GM08714 (cell line): ENCODE data around the gene CELA3A.
"Not testable (repeated sequence)": the region's sequence is repeated elsewhere in the genome, so short reads cannot be mapped to it uniquely, and the experiment has no call there.

ENCODE experiments used
- H3K4me3 ChIP-seq: fragments of 200-500 bp; sonication (Bioruptor generic); 2 replicates; pipeline ENCODE4 v1.5.1; 2014; ENCODE audit warnings: mild to moderate bottlenecking, low read length, inconsistent platforms
- ZNF274 ChIP-seq: IDR thresholded peaks from 2 replicates; pipeline ENCODE4 v1.6.1; 2012; ENCODE audit warnings: mild to moderate bottlenecking, low read depth, low read length

The CELA3A gene

DNA sequence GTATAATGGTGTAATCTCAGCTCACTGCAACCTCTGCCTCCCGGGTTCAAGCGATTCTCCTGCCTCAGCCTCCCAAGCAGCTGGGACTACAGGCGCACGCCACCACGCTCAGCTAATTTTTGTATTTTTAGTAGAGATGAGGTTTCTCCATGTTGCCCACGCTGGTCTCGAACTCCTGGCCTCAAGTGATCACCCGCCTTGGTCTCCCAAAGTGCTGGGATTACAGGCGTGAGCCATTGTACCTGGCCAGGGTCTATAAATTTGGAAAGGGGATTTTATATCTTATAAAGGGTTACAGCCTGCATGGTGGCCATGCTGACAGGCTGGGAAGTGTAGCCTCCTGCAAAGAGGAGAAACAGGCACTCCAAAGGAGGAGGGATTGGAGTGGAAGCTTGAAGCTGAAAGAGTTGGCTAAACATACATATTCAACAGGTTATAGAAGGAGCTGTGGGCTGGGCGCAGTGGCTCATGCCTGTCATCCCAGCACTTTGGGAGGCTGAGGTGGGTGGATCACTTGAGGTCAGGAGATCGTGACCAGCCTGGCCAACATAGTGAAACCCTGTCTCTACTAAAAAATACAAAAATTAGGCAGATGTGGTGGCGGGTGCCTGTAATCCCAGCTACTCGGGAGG is 13.2 kb downstream of the CELA3A start:
- not testable (repeated sequence) for H3K4me3 ChIP-seq

DNA sequence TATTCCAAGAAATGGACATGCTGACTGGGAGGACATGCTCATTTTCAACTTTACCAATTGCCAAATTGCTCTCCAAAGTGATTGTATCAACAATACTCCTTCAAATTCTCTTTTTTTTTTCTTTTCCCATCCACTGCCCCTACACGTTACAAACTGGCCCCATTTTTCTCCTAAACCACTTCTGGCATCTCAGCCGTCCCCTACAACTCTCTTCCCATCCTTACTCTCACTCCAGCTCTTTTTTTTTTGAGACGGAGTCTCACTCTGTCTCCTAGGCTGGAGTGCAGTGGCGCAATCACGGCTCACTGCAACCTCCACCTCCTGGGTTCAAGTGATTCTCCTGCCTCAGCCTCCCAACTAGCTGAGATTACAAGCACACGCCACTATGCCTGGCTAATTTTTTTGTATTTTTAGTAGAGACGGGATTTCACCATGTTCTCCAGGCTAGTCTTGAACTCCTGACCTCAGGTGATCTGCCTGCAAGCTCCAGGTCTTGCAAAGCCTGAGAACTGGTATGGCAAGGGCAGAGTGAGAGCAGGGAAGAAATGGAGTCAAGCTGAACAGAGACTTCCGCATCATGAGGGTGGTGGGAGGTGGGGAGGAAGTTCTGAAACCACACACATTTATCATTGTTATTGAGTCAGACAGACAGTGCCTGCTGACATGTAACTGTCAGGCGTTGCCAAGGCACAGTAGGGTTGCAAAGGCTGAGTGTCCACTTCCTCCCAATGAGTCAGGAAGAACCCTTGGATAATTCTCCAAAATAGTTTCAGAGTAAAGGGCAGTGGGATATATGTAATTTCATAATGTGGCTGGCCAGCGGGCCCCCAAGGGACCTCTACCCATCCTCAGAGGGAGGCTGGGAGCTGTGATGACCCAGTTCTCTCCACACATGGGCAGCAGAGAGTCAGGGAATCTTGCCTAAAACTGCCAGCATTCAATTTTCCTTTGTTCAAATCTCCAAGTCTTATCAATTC is 17.4 kb downstream of the CELA3A start:
- TF ChIP-seq ZNF274, result no peak
- no peak overlapping the region for H3K4me3 ChIP-seq

- H3K4me3 ChIP-seq, result no peak overlapping the region
- no peak for TF ChIP-seq ZNF274
Measured at GRCh38 chr1:22021061-22021460, 19.6 kb downstream of the CELA3A start.

DNA sequence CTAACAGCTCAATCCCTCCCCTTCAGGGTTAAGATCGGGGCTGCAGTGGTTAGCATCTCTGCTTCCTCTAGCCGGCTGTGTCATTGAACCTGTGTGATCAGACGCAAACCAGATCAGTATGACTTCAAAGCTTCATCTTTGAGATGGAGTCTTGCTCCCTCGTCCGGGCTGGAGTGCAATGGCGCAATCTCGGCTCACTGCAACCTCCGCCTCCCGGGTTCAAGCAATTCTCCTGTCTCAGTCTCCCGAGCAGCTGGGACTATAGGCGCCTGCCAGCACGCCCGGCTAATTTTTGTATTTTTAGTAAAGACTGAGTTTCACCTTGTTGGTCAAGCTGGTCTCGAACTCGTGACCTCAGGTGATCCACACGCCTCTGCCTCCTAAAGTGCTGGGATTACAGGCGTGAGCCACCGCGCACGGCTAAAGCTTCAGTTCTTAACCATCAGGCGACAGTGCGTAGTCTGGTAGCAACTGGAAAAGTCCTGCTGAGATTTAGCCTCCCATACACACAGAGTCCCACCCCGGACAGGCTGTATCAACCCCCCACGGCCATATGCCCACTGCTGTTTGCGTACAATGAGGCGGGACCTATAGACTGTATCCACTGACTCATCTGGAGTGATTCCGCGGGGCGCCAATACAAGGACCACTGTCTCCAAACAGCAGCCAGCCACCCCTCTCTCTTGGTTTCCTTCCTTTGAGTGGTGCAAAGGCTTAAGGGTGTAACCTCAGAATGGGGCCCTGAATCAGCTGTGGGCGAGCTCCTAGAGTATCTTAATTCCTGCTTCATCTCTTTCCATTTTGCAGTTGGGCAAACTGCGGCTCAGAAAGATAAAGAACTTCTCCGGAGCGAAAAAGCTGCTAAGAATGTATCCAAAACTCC is 23.3 kb downstream of the CELA3A start:
- H3K4me3 ChIP-seq, result peak overlapping the region; percentile 95; the same call in 1 of the 2 replicates
- no peak for TF ChIP-seq ZNF274

DNA sequence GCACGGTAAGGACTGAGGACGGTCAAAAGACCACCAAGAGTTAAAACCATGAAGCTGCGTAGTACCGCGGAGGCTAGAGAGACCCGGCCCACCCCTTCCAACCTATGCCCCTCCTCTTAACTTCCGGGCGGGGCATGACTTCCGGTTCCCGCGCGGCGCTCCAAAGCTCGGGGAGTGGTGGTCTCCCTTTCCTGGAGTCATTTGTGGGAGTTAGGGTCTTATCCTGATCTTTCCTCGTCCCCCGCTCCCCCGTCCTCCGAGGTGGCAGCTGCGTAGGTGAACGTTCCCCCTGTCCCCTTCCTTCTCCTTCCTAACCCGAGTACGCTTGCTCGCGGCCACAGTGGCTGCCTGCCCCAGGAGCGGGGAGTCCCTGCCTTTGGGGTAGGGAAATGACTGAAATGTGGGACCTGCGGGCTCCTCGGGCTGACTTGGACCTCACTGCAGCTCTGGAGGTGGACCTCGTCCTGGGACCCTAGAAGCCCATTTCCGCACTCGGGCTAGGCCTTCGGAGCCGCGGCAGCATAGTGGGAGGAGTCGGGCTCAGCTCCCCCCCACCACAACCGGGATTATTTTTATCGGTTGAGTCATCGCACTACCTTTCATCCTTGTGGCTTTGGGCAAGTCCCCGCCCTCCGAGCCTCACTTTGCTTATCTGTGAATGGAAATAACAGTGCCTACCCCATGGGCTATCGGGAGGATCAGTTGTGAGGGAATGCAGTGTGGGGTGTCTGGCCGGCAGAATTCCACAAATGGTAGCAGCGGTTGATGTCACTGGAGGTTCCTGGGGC is 24.1 kb downstream of the CELA3A start:
- no peak for TF ChIP-seq ZNF274

GRCh38 chr1:22026924-22027289 is 25.4 kb downstream of the CELA3A start:
- peak overlapping the region; percentile 95; the same call in 1 of the 2 replicates for H3K4me3 ChIP-seq
- no peak for TF ChIP-seq ZNF274

More for the DNA sequence above, 24.1 kb downstream of the CELA3A start:
- H3K4me3 ChIP-seq, result peak overlapping the region; percentile 95

GRCh38 chr1:22030057-22030456 is 28.6 kb downstream of the CELA3A start:
- no peak for TF ChIP-seq ZNF274
- no peak overlapping the region for H3K4me3 ChIP-seq

DNA sequence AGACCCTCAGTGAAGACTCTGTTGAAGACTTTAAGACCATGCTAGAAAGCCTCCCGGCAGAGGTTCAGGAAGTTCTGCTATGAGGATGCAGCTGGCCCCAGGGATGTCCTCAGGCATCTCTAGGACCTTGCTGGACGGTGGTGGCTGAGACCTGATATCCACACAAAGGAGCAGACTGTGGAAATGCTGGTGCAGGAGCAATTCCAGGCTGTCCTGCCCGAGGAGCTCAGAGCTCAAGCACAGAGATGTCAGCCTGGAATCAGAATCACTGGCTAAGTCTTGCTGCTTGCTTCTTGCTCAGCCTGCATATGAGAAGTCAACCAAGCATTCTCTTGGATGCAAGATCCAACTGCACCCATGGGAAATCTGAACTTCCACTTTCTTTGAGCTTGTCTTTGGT is 29.0 kb downstream of the CELA3A start:
- TF ChIP-seq ZNF274, result no peak
- H3K4me3 ChIP-seq, result no peak overlapping the region

DNA sequence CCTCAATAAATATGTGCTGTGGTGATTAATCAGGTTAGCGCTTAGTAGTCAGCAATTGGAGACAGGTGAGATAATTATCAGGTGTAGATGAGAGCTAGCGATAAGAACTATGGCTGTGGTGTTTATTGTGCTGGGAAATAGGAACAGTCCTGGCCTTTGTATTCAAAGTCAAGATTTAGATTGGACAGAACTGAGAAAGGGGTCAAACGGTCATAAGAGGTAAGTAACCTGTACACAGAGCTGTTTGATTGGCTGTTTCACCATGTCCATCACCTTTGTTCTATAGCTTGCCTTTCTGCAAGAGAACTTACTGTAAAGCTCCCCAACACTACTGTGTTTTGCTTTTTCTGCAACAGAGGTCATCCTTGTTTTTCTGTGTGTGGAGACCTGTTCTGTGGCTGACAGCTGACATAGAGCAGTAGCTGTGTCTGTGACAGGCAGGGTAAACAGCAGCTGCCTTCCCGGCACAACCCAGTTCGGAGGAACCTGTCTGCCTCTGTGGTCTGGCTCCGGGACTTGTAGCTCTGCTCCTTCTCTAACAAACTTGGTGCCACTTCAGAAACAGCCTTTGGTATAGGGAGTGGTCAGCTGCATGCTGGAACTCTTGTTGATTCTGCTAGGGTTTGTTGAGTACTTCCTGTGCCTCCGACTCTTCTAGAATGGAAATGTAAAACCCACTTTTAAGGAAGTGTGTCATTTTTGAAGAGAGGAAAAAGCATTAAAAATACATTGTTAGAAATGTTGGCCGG is 29.9 kb downstream of the CELA3A start:
- no peak for TF ChIP-seq ZNF274
- no peak overlapping the region for H3K4me3 ChIP-seq

- not testable (repeated sequence) for H3K4me3 ChIP-seq
Measured at GRCh38 chr1:22034834-22035233, 33.4 kb downstream of the CELA3A start.

GRCh38 chr1:22037520-22037919 is 36.1 kb downstream of the CELA3A start:
- H3K4me3 ChIP-seq, result no peak overlapping the region
- TF ChIP-seq ZNF274, result no peak

DNA sequence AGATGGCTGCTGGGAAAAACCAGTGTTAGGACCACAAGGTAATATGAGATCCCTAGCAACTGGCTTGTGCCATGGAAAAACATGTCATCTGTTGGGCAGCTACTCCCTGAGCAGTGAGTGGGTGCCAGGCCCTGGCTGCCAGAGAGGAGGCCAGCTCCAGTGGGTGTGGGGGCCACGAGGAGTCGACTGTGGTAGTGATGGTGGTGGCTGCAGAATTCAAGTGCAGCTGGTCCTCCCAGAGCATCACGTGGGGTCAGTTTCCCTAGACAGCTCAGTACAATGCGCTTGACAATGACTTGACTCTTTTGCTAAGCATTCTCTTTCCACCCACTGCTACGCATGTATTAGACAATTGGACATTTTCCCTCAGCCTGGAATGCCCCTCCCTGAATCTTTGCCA is 36.6 kb downstream of the CELA3A start:
- TF ChIP-seq ZNF274, result no peak
- H3K4me3 ChIP-seq, result no peak overlapping the region

- TF ChIP-seq ZNF274, result no peak
Measured at GRCh38 chr1:22039594-22040285, 38.3 kb downstream of the CELA3A start.

More at GRCh38 chr1:22039594-22040285, 38.3 kb downstream of the CELA3A start:
- H3K4me3 ChIP-seq, result peak overlapping the region; percentile 30; the same call in 1 of the 2 replicates
